Nephron (organoid): ENCODE results near the gene SOWAHB.

ENCODE experiments used
- H3K27ac Mint-ChIP-seq, 3 experiments: 2 replicates each; pipeline ENCODE4 v1.8.0; 2020; ENCODE audit warnings: mixed read lengths in 3 of 3, mild to moderate bottlenecking in 2 of 3, moderate library complexity in 1 of 3
- H3K27me3 Mint-ChIP-seq: 2 replicates; pipeline ENCODE4 v1.8.0; 2021; ENCODE audit warnings: low read depth, mild to moderate bottlenecking, moderate library complexity, mixed read lengths
- H3K36me3 Mint-ChIP-seq: 2 replicates; pipeline ENCODE4 v1.8.0; 2020; ENCODE audit warnings: low read depth, mixed read lengths
- H3K4me1 Mint-ChIP-seq: 2 replicates; pipeline ENCODE4 v1.8.0; 2020; ENCODE audit warnings: mixed read lengths
- H3K4me3 Mint-ChIP-seq, 3 experiments: 2 replicates each; pipeline ENCODE4 v1.8.0; 2020; ENCODE audit warnings: mild to moderate bottlenecking in 3 of 3, mixed read lengths in 3 of 3, moderate library complexity in 2 of 3
- H3K9me3 Mint-ChIP-seq: 2 replicates; pipeline ENCODE4 v1.8.0; 2020; ENCODE audit warnings: mixed read lengths
- TF ChIP-seq, protein P1 (sequence below), 3 experiments: fragments of 200-600 bp; sonication (generic); IDR thresholded peaks; one replicate each; pipeline ENCODE4 v1.5.0; 2021; ENCODE audit warnings: antibody characterized with exemption in 3 of 3; ENCODE audit not compliant: unreplicated experiment in 3 of 3

The SOWAHB gene

DNA sequence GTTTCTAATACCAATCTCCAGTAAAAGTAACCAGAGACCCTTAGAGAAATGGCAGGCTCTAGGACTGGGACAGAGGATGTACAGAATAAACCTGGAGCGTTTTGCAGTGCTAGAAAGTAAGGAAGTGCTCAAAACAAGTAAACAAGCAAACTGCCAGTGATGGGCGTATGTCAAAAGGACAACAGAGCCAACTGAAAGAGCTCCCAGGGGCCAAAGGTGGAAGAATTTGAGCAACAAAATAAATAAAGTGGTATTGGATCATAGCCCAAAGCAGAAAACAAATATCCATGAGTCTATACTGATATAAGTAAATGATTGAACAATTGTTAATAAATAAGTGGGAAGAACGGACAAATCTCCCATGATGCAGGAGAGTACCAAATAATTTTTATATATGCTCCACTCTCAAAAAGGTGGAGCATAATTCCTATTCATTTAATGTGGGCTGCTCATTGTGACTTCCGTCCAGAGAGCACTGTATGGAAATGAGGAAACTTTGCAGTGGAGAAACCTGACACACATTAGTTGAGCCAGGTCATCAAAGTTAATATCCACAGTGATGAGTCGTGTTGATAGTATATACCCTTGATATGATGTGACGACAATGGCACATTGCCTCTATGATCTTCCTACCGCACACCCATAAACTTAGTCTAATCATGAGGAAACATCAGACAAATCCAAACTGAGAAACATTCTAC is 33.8 kb upstream of the SOWAHB start:
- Mint-ChIP-seq H3K9me3 (no peaks in the 10 kb centered on the region), H3K36me3 (peaks cover 6% of the 10 kb centered on the region), H3K27me3 (no peaks in the 10 kb centered on the region), H3K4me3 (no peak overlapping the region), H3K27ac (no peak overlapping the region), H3K4me1 (no peaks in the 10 kb centered on the region)
- TF ChIP-seq, protein P1, sequence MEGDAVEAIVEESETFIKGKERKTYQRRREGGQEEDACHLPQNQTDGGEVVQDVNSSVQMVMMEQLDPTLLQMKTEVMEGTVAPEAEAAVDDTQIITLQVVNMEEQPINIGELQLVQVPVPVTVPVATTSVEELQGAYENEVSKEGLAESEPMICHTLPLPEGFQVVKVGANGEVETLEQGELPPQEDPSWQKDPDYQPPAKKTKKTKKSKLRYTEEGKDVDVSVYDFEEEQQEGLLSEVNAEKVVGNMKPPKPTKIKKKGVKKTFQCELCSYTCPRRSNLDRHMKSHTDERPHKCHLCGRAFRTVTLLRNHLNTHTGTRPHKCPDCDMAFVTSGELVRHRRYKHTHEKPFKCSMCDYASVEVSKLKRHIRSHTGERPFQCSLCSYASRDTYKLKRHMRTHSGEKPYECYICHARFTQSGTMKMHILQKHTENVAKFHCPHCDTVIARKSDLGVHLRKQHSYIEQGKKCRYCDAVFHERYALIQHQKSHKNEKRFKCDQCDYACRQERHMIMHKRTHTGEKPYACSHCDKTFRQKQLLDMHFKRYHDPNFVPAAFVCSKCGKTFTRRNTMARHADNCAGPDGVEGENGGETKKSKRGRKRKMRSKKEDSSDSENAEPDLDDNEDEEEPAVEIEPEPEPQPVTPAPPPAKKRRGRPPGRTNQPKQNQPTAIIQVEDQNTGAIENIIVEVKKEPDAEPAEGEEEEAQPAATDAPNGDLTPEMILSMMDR (IDR thresholded peaks at IDR 0.05; ENCODE audit: unreplicated experiment in 3 of 3): no peak

DNA sequence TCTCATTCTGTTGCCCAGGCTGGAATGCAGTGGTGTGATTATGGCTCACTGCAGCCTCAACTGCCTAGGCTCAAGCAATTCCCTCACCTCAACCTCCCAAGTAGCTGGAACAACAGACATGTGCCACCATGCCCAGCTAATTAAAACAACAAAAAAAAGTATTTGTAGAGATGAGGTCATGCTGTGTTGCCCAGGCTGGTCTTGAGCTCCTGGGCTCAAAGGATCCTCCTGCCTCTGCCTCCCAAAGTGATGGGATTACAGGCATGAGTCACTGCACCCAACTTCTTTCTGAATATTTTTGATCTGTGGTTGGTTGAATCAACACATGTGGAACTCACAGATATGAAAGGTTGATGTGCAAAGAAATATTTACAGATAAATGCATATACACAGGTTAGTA is 33.1 kb upstream of the SOWAHB start:
- no peaks in the 10 kb centered on the region for H3K36me3 Mint-ChIP-seq
- no peaks in the 10 kb centered on the region for H3K27me3 Mint-ChIP-seq
- no peak overlapping the region for H3K27ac Mint-ChIP-seq
- H3K4me3 Mint-ChIP-seq: no peak overlapping the region
- TF ChIP-seq, protein P1 (IDR thresholded peaks at IDR 0.05; ENCODE audit: unreplicated experiment in 3 of 3): no peak
- H3K4me1 Mint-ChIP-seq: no peaks in the 10 kb centered on the region
- no peaks in the 10 kb centered on the region for H3K9me3 Mint-ChIP-seq

DNA sequence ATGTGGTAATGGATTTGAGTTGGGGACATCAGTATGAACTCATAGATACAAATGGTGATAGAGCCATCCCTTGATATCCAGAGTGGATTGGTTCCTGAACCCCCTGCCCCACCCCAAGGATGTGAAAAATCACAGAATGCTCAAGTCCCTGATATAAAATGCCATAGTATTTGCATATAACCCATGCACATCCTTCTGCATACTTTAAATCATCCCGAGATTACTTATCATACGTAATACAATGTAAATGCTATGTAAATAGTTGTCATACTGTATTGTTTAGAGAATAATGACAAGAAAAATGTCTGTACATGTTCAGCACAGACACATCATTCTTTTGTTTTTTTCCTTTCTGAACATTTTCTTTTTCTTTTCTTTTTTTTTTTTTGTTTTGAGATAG is 32.7 kb upstream of the SOWAHB start:
- Mint-ChIP-seq H3K27ac (no peak overlapping the region), H3K9me3 (no peaks in the 10 kb centered on the region), H3K4me1 (no peaks in the 10 kb centered on the region), H3K27me3 (no peaks in the 10 kb centered on the region), H3K4me3 (no peak overlapping the region), H3K36me3 (no peaks in the 10 kb centered on the region)
- TF ChIP-seq, protein P1 (IDR thresholded peaks at IDR 0.05; ENCODE audit: unreplicated experiment in 3 of 3): no peak

DNA sequence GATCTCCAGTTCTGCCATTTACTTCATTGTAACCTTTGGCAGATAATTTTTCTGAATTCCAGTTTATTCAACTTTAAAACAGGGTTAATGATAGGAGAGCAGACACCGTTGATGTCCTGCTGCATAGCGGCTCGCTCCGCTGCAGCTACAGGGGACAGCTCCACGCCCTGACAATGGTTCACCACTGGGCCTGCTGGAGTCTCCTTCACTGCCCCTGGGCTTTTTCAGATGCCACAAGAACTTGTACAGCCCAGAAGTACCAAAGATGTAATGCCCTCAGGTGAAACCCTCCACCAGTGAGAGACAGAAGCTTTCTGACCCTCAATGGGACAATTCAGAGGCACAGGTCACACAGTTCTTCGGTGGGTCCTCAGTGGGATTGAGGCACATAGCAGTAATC is 28.9 kb upstream of the SOWAHB start:
- no peaks in the 10 kb centered on the region for H3K9me3 Mint-ChIP-seq
- no peak overlapping the region for H3K27ac Mint-ChIP-seq
- no peak overlapping the region for H3K4me3 Mint-ChIP-seq
- TF ChIP-seq, protein P1 (IDR thresholded peaks at IDR 0.05; ENCODE audit: unreplicated experiment in 3 of 3): no peak
- H3K4me1 Mint-ChIP-seq: no peaks in the 10 kb centered on the region
- no peaks in the 10 kb centered on the region for H3K36me3 Mint-ChIP-seq
- H3K27me3 Mint-ChIP-seq: no peaks in the 10 kb centered on the region

DNA sequence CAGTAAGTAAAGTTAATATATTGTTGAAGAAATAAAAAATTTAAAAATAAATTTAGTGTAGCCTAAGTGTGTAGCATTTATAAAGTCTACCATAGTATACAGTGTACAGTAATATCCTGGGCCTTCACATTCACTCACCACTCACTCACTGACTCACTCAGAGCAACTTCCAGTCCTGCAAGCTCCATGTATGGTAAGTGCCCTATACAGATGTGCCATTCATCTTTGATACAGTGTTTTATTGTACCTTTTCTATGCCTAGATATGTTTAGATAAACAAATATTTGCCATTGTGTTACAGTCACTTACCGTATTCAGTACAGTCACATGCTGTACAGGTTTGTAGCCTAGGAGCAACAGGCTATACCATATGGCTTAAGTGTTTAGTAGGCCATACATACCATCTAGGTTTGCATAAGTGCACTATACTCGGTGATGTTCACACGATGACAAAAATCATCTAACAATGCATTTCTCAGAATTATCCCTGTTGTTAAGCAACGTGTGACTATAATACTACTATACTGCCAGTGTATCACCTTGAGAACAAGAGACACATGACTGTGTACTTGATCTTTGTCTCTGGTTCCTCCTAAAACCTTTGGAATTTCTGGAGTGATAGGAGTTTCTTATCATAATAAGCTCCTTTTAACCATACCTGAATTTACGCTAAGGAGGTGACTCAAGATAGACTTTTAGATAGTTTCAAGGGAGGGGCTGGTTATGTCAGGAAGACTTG is 25.8 kb upstream of the SOWAHB start:
- H3K27ac Mint-ChIP-seq: no peak overlapping the region
- TF ChIP-seq, protein P1 (IDR thresholded peaks at IDR 0.05; ENCODE audit: unreplicated experiment in 3 of 3): no peak
- H3K9me3 Mint-ChIP-seq: peaks cover 9% of the 10 kb centered on the region
- H3K4me3 Mint-ChIP-seq: no peak overlapping the region
- no peaks in the 10 kb centered on the region for H3K27me3 Mint-ChIP-seq
- H3K36me3 Mint-ChIP-seq: peaks cover 18% of the 10 kb centered on the region
- no peaks in the 10 kb centered on the region for H3K4me1 Mint-ChIP-seq

DNA sequence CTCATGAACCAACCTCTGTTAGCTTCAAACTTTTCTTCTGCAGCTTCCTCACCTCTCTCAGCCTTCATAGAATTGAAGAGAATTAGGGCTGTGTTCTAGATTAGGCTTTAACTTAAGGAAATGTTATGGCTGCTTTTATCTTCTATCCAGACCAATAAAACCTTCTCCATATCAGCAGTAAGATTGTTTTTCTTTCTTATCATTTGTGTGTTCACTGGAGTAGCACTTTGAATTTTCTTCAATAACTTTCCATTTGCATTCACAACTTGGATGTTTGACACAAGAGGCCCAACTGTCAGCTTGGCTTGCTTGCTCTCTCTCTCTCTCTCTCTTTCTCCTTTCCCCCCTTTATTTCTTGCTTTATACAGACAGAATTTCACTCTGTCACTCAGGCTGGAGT is 22.8 kb upstream of the SOWAHB start:
- Mint-ChIP-seq H3K4me1 (no peaks in the 10 kb centered on the region), H3K4me3 (no peak overlapping the region), H3K27ac (no peak overlapping the region), H3K9me3 (peaks cover 9% of the 10 kb centered on the region), H3K27me3 (no peaks in the 10 kb centered on the region), H3K36me3 (peaks cover 18% of the 10 kb centered on the region)
- TF ChIP-seq, protein P1 (IDR thresholded peaks at IDR 0.05; ENCODE audit: unreplicated experiment in 3 of 3): no peak
